Activated T-cell treated with anti-CD3 and anti-CD28 coated beads for 48 hours (primary cell): Measurements from ENCODE around the gene POTEJ.
"Not testable (repeated sequence)": the region's sequence is repeated elsewhere in the genome, so short reads cannot be mapped to it uniquely, and the experiment has no call there.

ENCODE experiments used
- DNase-seq: peaks from one replicate; pipeline ENCODE4 v3.0.0-alpha.2; 2020; ENCODE audit warnings: low read depth

The POTEJ gene

GRCh38 chr2:130611140-130611539 is at the start of gene POTEJ:
Gene POTEJ, plus strand, starts transcription at chr2:130611440. Its CDS starts 93 bp downstream, at chr2:130611533.
- not testable (repeated sequence) for DNase-seq

GRCh38 chr2:130566165-130566564 is 45.1 kb upstream of the POTEJ start:
- not testable (repeated sequence) for DNase-seq

DNA sequence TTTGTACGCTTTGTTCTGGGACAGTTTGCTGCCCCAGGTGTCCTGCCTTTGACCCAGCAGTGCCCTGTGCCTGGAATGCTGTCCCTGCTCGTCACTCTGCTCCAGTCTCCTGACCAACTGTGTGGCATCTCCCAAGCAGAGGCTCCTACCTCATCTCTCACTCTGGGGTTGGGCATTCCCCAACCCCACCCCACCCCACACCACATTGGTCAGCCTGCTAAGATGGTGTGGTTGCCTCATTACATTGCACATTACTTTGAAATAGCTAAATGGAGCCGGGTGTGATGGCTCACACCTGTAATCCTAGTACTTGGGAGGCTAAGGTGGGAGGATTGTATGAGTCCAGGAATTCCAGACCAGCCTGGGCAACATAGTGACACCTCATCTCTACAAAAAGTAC is 39.3 kb upstream of the POTEJ start:
- DNase-seq: not testable (repeated sequence)

DNA sequence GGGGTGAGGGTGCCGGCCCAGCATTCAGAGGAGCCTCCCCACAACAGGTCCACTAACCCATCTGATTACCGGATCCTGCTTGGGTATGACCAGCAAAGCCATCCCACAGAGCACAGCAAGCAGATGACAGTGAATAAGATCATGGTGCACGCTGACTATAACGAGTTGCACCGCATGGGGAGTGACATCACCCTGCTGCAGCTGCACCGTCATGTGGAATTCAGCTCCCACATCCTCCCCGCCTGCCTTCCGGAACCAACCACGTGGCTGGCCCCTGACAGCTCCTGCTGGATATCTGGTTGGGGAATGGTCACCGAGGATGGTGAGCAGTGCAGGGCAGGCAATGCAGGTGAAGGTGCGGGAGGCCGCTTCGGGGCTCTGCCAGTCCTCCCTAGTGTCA is 37.0 kb upstream of the POTEJ start:
- not testable (repeated sequence) for DNase-seq

DNA sequence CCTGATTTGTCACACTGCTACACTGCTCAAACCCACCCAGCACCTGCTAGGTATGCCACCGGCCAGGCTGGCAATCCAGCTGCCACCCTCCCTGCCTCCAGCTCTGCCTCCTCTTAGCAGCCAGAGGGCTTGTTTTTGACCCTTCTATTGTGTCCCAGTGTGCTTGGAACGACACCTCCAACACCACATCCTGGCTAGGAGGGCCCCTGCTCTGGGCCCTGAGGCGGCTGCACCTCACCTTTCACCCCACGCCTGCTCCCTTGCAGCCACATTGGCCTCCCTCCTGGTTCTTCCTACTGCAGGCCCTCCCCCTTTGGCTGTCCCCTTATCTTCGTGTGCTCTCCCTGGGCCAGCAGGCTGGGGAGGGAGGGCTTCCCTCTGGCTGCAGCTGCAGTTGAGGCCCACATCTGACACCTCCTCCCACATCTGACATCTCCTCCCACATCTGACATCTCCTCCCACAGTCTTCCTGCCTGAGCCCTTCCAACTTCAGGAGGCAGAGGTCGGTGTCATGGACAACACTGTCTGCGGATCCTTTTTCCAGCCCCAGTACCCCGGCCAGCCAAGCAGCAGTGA is 34.9 kb upstream of the POTEJ start:
- DNase-seq: not testable (repeated sequence)

DNA sequence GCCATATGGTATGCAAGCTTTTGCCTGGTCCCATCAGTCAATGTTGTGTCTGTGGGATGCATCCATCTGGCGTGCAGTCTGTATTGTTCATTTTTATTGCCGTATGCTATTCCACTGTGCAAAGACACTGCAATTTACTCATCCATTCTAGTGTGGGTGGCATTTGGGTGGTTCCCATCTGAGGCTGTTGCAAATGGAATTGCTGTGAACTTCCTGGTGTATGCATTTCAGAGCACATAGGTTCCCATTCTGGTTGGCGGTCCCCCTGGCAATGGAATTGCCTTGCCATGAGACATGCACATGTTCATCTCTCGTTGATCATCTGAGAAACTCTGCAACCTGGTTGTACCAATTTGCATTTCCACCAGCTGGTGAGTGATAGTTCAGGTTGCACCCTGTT is 33.7 kb upstream of the POTEJ start:
- DNase-seq: not testable (repeated sequence)

- DNase-seq: not testable (repeated sequence)
Measured at GRCh38 chr2:130579121-130579520, 32.1 kb upstream of the POTEJ start.

DNA sequence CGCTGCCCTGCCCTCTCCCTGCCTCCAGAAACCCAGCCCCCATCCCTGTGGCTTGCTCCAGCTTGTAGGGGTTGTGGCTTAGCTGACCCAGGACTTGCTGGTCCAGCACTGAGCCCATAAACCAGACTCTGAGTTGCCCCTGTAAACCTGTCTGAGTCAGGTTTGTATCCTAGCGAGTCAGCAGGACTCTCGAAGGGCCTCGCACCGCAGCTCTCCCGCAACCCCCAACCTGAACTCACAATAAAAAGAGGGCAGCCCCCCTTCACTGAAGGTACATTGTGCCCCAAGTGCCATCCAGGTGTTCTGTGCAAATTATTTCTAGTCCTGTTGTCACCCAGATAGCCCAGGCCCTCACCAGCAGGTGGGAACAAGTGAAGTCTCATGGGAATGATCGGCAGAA is 29.7 kb upstream of the POTEJ start:
- DNase-seq: not testable (repeated sequence)

GRCh38 chr2:130582970-130583369 is 28.3 kb upstream of the POTEJ start:
- not testable (repeated sequence) for DNase-seq

DNA sequence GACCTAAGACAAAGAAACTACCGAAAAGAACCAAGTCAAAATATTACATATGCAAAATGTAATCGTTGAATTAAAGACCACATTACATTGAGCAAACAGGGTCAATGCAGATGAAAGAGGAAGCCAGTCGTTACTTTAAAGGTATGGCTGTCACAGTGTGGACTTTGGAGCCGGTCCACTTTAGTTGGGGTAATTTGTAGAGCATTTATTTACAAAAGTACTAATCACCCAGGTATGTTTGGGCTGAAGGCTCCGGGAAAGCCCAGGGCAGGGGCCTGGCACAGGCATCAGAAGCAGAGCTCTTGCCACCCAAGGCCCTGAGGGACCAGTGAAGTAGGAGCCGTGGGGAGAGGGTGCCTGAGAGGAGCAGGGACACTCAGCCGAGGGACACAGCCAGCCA is 27.7 kb upstream of the POTEJ start:
- not testable (repeated sequence) for DNase-seq

DNA sequence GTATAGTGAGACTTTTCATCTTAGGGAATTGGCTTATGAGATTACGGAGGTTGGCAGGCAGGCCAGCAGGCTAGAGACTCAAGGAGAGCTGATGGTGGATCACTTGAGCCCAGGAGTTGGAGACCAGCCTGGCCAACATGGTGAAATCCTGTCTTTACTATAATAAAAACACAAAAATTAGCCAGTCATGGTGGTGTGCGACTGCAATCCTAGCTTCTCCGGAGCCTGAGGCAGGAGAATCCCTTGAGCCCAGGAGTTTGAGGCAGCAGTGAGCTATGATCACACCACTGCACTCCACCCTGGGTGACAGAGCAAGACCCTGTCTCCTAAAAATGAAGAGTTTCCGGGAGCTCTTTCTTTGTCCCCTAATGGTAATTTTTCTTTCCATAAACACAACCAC is 26.5 kb upstream of the POTEJ start:
- DNase-seq: not testable (repeated sequence)

- DNase-seq: peak; percentile 18
Measured at GRCh38 chr2:130588688-130589458, 22.4 kb upstream of the POTEJ start.

- DNase-seq: not testable (repeated sequence)
Measured at GRCh38 chr2:130590170-130590841, 20.9 kb upstream of the POTEJ start.

DNA sequence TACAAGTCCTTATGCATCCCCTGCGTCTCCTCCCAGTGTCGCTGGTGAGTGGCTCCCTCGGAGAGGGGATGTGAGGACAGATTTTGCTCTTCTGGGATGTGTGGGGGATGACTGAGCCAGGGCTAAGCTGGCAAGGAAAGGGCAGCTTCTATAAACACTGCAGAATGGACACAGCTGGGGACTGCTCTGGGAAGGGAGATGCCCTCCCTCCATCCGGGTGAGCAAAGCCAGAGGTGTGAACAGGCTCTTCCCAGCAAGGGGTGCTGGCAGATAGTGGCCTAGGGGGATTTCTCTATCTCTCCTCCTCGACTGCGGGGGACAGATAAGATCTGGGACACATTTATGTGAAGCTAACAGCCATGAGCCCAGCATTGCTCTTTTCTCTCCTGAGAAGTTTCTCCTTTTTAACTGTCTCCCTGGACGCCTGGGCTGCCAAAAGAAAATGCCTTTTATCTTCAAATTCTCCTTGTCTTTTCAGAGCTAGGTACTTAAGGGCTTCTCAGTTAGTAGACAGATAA is 20.3 kb upstream of the POTEJ start:
- not testable (repeated sequence) for DNase-seq

DNA sequence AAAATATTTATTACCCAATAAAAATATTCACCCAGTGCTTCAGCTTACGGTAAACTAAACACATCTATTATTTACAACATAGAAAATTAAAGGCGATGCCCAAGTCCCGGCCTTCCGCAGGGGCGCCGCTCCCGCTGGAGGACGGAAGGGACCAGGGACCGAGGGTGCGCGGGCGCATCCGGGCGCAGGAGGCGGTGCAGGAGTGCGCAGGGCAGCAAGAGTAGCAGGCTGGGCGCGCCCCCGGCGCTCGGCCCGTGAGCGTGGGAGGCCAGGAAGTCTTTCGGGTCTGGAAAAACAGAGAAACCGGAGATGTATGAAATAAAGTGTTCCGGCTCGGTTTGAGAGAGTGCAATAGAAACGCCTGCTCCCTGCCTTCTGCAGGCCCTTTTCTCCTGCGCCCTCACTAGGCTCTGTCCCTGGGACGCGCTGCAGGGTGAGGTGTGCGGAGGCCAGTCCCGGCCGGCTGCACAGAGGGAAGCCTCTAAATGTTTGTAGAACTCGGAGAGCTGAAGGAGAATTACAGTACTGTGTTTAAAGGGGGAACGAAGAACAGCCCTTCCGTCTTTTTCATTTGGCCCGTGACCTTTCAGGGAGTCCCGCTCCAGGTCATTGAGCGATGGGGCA is 18.3 kb upstream of the POTEJ start:
- DNase-seq: not testable (repeated sequence)

- not testable (repeated sequence) for DNase-seq
Measured at GRCh38 chr2:130594011-130594410, 17.2 kb upstream of the POTEJ start.

- DNase-seq: not testable (repeated sequence)
Measured at GRCh38 chr2:130596757-130597156, 14.5 kb upstream of the POTEJ start.

DNA sequence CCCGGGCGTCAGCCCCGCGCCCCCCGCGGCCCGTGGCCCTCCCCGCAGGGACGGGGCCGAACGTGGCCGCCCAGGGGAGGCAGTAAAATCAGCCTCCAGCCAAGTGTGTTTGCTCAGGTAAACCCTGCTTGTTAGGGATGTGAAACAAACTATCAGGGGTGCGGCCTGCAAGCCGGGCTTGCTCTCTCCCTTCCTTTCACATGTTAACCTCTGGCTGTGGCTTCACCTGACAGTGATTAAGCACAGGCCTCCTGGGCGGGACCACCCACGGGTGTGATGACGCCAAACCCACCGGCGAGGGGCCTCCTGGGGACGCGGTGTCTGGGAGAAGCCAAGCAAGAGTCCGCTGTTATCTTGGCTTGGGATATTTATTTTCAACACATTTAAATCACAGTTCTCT is 13.2 kb upstream of the POTEJ start:
- DNase-seq: not testable (repeated sequence)

GRCh38 chr2:130598463-130598862 is 12.8 kb upstream of the POTEJ start:
- DNase-seq: not testable (repeated sequence)

DNA sequence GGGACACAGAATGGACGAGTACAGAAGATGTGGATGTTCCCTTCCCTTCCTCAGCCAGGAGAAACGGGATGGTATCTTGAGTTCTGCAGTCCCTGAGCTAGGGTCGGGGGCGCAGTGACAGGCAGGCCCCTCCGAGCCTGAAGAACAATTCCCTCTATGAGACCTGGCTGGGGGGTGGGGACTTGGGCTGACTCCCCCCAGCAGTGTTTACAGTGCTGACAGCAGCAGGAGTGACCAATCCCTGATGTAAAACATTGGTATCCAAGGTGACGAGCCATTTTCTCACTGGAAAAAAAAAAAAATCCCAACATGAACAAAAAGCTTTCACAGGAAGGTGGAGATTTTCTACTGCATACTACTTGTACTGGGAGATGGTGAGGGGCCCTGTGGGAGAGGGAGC is 11.8 kb upstream of the POTEJ start, which contains the start of gene CFC1:
CFC1 (minus strand) TSS at position 183 of the 400 bp plus-strand sequence. CDS start 288 bp downstream, outside the sequence.
- not testable (repeated sequence) for DNase-seq

GRCh38 chr2:130599926-130600325 is 11.3 kb upstream of the POTEJ start:
- DNase-seq: not testable (repeated sequence)
